Adipose tissue (tissue), 3 donors: Measurements from ENCODE around the gene CDNF. TPM values are rescaled to one million over a fixed set of nuclear protein-coding genes. Genes with fewer than 3 reads are reported as not detected.

Experiments
- polyA plus RNA-seq, 3 donors: library from polyadenylated mRNA; stranded (reverse); fragments of 200-250 nt; gene quantifications; one replicate each; pipeline ENCODE4 v1.2.3, GENCODE V29; 2013
- donor health status: healthy with polysubstance abuse.
- donor health status: Bipolar disorder and iron deficiency.
- donor health status: healthy.

CDNF gene
- polyA plus RNA-seq, 3 donors, result 1.0 to 2.9 (median 2.1) TPM

Other genes starting within 250 kb of the CDNF start
- gene FAM107B, start 63.1 kb downstream of the CDNF start, polyA plus RNA-seq, result 10 to 100 TPM; 31.3 to 45.9 (median 37.6) TPM
- 10 to 100 TPM in 1 of 3 donors, 1 to 10 TPM in 2; 5.3 to 11.1 (median 7.6) TPM for gene HSPA14, start 269 bp upstream of the CDNF start, polyA plus RNA-seq
- 1 to 10 TPM; 2.5 to 5.8 (median 4.2) TPM for gene MSANTD7, start 269 bp upstream of the CDNF start, polyA plus RNA-seq
- gene SUV39H2, start 40.8 kb upstream of the CDNF start, polyA plus RNA-seq, result 1 to 10 TPM; 1.6 to 4.5 (median 4.5) TPM
- 1 to 10 TPM; 2.2 to 3.0 (median 2.7) TPM for gene DCLRE1C, start 116.1 kb upstream of the CDNF start, polyA plus RNA-seq
- not detected for gene MEIG1, start 121.4 kb upstream of the CDNF start, polyA plus RNA-seq
- 1 to 10 TPM in 2 of 3 donors, under 1 TPM in 1; 0.30 to 5.2 (median 1.0) TPM for gene OLAH, start 205.9 kb upstream of the CDNF start, polyA plus RNA-seq